HG02610 (cell line): ENCODE results near the gene MSL3B.

Source experiments
- ATAC-seq: cut with Tn5 transposase; IDR thresholded peaks from one replicate; pipeline ENCODE4 v1.9.1; 2021; ENCODE audit warnings: mild to moderate bottlenecking, moderate library complexity; ENCODE audit not compliant: unreplicated experiment

MSL3B gene

DNA sequence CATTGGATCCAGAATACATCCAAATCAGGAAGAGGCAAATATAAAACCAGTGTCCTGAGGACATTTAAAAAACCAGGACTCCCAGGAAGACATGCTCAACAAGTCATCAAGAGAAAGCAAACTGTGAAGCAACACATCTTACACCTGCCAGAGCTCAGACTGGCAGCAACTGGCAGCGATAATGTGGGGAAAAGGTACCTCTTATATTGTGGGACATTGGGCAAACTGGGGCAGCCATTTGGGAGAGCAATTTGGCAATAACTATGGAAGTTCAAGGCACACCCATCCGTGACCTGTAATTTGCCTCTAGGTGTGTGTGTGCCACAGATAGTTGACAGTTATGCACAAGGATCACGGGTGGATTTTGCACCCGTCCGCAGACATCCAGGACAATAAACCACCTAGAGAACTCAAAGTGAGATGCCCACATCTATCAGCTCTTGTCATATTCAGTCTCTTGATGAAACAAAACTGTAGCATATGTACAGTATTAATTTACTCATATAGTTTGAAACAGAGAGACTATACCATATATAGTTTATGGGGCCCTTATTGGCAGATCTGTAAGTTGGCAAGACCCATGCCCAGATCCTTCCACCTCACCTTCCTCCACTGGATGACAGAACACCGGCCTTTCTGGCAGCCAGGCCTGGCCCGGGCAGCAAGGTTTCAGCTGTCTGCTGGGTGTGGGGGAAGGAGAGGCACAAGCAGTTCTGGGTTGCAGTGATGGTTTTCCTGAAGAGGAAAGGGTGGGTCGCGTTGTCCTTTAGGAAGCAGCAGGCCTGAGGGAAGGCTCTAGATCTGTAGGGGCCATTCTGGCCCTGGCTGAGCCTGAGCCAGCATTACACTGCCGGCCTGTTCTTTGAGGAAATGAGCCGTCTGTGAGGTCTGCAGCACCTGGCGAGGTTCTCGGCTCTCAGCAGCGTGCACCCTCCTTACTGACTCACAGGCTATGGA is 32.7 kb downstream of the MSL3B start:
- ATAC-seq: no peak

DNA sequence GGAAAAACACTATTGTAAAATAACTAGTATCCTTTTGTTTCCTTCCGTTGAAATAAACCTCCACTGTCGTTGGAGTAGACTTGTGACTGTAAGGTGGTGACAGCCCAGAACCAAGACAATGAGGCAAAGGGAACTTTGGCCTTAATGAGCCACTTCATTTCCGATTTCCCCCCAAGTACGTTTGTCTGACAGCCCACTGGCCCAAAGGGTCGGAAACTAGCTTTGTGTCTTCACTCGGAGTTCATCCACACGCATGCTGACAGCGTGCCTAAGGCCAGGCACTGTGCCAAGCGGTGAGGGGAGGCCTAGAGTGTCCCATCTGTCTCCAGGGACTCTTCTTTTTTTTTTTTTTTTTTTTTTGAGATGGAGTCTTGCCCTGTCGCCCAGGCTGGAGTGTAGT is 34.8 kb downstream of the MSL3B start:
- no peak for ATAC-seq

DNA sequence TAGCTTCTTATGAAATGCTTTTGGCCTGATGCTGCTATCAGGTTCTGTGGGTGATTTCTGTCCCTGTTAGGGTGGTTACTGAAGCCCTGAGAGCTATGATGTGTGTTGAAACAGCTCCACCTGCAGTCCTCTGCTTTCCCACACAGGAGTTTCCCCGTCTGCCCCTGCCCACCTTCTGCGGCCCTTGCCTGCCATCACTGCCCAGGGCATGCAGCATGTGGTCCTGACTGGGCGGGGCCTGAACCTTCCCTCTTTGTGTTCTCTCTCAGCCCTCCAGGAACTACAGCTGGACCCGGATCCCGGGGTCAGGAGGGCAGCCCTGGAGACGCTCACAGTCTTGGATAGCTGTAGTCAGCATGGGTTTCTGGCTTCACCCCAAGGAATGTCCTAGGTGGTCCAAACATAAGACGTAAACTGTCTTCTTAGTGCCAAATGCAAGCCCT is 35.3 kb downstream of the MSL3B start:
- no peak for ATAC-seq

DNA sequence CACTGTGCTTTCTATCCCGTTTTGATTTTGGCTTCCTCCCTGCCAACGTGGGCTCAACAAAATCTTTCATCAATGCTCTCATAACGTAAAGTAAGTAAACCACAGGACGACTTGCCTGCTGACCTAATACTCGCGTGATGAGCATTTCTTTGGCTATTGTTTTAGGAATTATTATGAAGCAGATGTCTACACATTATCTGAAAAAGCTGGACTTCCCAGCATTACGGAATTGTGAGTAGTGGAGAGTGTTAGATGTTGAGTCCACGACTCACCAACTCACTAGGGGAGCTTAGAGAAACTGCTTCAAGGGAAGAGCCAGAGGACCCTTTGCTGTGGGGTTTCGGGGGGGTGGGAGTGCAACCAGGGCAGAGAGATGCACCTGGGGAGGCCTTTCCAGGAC is 35.8 kb downstream of the MSL3B start:
- ATAC-seq: no peak

DNA sequence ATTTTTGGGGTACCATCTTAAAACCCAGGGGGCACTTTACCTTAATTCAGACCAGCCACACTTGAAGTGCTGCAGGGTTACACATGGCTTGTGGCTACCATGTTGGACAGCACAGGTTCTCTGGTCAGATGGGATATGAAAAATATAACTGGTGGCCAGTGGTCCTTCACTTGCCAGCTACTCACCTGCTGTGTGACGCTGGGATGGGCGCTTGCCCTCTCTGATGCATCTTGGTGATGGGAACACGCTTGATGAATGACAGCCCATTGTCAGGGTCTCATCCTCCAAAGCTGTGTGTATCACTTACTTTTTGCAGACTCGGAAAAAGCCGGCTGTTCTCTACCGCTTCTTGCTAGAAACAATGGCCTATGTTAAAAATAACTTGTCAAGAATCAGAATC is 36.3 kb downstream of the MSL3B start:
- no peak for ATAC-seq

DNA sequence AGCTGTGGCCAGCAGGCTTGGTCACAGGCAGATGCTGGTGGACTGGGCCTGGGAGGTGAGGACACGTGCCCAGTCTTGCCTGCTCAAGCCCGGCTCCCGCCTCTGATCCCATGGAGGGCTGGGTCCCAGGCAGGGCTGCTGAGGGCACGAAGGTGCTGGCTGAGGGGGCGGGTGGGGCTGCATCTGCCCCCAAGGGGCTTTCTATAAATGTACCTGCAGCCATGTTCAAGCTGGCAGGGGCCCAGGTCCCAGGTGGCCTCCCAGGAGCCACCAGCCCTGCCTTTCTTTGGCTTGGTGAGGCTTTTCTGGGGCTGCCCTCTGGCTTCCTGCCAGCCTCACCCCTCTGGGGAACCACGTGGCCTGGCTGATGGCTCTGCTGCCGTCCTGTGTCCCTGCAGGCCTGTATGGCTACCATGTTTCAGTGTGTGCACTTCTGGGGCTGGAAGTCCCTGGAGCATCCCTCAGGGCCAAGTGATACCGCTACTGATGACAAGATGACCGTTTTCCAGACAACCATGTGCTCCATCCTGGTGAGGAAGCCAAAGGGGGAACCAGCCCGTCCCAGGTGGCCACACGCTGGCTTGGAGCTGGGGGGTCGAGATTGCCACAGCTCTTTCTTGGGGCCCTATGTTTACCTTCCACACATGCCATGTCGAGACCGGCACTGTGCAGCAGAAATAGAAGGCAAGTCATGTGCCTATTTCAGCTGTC is 37.0 kb downstream of the MSL3B start:
- no peak for ATAC-seq

DNA sequence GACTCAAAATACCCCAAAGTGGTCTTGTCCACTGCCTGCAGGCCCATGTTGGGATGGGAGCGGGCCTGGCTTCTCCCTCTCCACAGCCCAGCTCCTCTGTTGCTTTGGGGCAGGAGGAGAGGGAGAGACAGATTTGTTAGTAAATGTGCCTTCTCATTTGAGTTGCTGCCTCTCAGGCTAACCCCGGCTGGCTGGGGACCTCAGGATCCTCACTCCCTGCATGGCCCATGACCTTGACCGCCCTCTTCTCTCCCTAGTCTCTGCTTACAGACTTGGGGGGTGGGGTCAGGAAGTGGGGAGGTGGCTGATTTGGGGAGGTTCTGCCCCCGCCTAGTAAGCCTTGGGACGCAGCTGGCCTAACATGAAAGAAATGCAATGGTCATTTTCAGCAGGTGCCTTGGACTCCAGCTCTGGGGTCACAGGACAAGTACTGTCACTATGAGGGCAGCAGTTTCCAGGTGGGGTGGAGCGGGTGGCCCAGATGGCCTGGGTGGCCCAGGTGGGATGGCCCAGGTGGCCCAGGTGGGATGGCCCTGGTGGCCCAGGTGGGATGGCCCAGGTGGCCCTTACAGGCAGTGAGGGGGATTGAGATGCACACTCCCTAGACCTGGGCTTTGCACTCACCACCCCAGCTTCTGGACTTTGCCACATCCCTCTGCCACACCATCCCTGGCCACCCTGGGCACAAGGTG is 37.9 kb downstream of the MSL3B start:
- no peak for ATAC-seq

DNA sequence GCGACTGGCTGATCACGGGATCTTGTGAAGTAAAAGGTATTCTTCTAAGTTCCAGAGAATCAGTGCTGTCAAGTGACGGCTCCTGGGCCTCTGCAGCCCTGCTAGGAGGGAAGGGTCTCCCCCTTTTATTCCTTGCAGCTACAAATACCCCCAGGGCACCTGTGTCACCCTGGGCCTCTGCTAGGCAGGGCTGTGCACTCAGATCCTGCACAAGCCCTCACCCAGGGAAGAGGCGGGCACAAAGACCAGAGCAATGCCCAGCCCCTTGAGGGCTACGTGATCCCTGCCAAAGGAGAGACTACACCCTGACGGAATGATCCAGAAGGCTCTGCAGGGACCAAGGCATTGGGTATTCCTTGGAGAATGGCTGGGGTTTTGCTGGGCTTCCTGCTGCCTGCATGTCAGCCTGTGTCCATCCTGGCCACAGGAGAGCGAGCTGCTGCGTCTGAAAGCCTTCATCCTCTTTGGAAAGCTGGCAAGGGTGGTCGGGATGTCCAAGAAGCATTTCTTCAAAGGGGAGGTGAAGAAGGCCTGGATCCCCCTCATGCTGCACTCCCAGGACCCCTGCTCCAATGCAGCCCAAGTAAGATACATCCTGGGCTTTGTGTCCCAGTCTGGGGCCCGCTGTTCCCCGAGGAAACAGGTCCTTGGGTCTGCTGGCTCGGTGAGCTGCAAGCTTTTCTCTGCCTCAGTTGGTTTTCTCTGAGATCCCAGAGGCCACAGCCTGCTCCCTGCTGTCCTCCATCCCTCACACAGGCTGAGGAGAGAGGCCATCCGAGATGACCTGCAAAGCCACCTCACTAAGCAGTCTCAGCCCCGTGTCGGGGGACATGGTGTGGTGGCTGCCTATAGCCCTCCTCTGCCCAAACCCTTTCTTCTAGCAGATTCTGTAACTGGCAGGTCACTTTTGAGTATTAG is 38.7 kb downstream of the MSL3B start:
- no peak for ATAC-seq

DNA sequence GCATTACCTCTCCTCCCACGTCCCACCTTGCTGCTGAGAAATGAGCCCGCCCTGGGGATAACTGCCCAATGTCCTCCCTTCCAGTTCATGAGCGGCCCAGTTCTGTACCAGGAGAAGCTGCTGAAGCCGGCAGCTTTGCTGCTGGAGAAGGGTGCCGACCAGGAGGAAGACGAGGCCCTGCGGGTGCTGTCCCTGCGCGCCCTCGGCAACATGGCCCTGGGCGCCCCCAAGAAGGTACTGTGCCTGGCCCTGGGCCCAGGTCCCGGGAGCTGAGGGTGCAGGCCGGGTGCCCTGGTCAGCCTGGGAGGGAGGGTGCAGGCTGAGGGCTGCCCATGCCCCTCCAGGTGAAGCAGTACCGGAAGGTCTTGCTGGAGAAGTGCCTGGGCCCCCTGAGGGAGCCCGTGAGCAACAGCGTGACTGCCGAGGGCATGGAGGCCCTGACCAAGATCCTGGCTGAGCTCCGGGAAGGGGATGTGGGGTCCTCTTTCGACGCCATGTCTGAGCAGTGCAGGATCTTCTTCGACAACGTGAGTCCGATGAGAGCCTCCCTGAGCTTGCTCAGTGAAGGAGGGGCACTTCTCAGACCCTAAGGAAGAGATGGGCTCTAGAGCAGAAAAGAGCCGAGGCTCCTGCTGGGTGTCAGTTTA is 39.5 kb downstream of the MSL3B start:
- no peak for ATAC-seq

DNA sequence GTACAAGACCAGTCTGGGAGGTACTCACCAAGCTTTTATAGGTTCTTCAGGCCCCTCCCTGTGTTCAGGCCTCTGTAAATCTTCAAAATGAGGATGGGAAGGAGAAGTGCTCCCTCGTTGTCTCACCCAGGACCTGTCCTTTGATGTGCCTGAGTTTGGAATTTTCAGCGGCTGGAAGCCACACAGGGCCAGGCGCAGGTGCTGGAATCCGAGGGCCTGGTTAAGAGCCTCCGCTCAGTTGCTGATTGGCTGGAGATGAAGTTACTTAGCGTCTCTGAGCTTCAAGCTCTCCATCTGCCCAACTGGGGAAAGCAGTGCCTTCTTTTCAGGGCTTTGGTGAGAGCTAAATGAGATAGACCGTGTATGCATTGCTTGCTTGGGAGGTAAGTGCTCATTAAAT is 43.8 kb downstream of the MSL3B start:
- no peak for ATAC-seq

DNA sequence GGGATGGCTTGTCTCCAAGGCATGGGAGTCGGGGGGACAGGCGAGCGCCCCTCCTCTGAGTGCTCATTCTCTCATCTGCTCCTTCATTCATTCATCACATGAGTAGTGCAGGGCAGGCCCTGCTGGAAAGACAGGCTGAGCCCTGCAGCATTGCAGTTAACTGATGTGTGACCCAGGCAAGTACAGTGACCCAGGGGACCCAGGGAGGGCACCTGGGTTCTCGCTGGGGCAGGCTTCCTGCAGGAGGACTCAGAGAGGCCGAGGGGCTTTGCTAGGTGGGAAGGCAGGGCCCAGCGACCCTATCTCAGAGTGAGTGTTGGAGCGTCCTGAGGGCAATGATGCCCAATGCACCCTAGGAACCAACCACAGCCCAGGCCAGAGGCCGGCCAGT is 44.5 kb downstream of the MSL3B start:
- ATAC-seq: no peak

DNA sequence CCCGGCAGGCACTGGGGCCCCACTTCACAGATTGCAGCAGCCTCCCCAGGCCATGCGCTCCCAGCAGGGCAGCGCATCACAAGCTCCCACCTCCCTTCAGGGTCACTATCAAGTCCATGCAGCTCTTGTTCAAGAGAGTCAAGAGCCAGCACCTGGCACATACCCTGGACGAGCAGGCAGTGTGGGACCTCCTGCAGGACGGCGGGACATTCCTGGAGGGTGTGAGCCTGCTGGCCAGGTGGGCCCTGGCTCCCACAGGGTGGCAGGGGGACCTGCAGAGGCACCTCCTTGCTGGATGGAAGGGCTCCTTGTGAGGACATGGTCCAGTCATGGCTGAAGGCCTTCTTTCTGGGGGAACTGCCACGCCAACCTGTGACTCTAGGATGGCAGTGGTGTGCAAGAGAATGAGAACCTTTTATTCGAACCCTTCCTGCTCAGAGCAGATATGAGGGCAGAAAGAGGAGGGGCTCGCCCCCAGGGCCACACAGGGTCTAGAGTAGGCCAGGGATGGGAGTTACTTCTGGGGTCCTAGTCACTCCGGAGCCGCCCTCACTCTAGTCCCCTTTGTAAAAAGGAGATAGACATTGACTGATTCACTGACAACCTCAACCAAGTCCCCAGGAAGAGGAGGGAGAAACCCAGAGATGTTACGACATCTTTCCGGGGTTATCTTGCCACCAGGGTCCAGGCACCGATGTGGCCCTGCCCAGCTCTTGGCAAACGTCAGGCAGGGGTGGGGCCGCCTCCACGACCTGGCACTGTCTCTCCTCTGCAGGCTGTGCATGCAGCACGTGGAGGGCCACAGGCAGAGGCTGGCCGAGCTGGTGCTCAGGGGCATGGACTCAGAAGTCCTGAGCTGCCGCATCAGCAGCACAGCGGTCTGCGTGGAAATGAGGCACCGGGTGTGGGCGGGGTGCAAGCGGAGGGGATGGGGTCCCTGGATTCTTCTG is 45.1 kb downstream of the MSL3B start:
- no peak for ATAC-seq

DNA sequence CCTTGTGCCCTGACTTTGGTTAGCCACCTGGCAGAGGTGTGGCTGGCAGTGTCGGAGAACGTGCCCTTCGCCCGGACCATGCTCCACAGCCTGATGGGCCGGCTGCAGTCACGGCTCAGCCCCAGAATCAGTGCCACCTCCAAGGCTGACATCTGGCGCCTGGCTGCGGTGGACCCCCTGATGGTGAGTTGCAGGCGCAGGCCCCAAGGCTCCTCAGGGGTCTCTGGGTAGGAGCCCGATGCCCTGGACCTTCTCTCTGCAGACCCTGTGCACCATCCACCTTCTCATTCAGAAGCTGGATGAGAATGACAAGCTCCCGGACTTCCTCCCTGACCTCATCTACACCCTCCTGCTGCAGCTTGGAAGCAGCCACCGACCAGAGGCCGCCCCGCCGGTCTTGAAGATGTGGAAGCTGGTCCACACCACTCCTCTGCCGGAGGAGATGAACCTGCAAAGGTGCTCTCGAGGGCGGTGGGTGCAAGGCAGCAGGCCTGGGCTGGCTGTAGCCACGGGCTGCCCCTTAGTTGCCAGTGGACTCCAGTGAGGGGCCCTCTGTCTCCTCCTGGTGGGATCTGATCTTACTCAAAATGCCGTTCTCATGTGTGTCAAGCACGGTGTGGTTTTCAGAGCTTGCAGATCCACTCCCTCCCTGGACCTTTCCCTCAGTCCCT is 46.0 kb downstream of the MSL3B start:
- ATAC-seq: no peak

DNA sequence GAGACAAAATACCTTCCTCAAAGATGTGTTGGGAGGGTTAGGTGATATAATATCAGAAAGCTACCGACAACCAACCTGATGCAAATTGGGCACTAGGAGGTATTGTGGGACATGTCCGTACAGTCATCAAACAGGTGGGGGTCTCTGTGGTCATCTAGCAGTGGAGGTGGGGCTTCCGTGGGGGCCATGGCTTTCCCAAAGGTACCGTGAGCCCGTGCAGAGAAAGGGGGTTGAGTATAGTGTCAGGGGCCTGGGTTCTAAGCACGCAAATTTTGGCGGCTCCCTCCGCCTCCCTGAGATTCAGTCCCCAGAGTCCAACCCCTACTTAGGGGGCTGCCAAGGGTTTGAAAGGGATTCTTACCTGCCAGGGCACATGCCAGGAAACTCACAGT is 46.5 kb downstream of the MSL3B start:
- no peak for ATAC-seq

DNA sequence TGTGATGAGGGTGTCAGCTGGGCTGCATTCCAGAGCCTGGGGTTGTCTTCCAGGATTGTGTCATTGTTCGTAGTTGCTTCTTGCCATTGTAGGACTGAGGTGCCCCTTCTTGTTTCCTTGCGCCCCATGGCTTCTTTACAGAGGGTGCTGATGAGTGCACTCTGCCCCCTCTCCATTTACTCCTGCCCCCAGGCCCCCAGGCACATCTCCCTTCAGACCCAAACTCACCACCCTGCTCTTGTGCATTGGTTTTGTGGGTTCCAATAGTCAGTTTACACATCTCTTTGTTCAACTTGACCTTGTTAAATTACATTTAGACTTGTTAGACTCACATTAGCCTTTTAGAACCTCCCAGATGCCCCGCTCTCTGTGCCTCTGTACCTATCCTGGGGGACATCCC is 47.0 kb downstream of the MSL3B start:
- ATAC-seq: no peak

DNA sequence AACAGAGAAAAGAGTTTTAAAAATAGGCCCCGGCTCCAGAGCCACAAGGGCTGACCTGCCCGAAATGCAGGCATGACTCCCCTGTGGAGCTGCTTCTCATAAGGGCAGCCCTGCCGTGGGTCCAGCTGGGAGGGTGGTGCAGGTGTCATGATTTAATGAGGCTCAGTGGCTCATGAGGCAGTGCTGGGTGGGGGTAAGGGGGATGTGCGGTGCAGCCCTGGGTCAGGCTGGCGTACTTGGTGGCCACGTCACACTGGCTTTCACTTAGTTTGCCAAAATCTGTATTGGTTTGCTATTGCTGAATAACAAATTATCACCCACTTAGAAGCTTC is 47.4 kb downstream of the MSL3B start:
- no peak for ATAC-seq

DNA sequence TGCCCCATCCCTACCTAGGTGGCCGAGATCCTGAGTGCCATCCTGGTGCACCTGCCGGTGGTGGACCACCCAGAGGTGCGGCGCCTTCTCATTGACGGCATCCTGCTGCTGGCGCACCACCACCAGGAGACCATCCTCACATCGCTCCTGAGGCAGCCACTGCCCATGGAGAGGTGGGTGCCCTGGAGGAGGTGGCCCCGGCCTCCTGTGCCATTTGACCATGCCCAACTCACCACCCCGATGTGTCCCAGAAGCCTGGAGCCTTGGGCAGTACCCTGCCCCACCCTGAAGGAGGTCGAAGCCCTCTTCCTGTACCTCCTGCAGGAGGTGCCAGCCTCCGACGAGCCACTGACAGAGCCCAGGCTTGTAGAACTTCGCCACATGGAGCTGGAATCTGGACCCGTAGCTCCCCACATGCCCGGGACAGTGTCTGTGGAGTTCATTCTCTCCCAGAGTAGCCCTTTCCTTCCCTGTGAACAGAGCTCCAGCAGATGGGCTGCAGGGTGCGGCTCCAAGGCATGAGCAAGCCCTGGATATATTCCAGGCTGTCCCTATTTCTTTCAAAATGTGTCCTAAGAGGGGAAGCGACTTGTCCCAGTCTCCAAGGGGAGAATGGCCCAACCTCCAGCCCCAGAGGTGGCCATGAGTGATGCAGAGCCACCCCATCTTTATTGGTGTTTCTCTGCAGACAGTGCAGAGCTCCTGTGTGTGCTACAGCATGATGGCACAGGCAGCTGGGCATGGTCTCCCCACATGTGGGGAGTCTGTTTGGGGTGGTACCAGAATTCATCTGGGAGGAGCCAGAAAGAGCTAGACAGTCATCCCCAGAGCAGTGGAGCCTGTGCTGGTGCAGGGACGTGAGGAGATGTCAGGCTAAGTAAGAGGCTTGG is 48.1 kb downstream of the MSL3B start:
- no peak for ATAC-seq
